GM19239 (cell line): Measurements from ENCODE around the gene FKBP10.
A peak's percentile ranks its signal among the peaks of the same experiment; 100 is the strongest.
"Not testable (repeated sequence)": the region's sequence is repeated elsewhere in the genome, so short reads cannot be mapped to it uniquely, and the experiment has no call there.

ENCODE experiments used
- DNase-seq: peaks from one replicate; pipeline ENCODE4 v3.0.0; 2011; ENCODE audit warnings: low spot score; ENCODE audit not compliant: insufficient read length
- FAIRE-seq: peaks from 2 replicates; lab custom pipeline; 2011; peaks lifted over from hg19 to GRCh38; lab: Jason Lieb, UNC

The FKBP10 gene

DNA sequence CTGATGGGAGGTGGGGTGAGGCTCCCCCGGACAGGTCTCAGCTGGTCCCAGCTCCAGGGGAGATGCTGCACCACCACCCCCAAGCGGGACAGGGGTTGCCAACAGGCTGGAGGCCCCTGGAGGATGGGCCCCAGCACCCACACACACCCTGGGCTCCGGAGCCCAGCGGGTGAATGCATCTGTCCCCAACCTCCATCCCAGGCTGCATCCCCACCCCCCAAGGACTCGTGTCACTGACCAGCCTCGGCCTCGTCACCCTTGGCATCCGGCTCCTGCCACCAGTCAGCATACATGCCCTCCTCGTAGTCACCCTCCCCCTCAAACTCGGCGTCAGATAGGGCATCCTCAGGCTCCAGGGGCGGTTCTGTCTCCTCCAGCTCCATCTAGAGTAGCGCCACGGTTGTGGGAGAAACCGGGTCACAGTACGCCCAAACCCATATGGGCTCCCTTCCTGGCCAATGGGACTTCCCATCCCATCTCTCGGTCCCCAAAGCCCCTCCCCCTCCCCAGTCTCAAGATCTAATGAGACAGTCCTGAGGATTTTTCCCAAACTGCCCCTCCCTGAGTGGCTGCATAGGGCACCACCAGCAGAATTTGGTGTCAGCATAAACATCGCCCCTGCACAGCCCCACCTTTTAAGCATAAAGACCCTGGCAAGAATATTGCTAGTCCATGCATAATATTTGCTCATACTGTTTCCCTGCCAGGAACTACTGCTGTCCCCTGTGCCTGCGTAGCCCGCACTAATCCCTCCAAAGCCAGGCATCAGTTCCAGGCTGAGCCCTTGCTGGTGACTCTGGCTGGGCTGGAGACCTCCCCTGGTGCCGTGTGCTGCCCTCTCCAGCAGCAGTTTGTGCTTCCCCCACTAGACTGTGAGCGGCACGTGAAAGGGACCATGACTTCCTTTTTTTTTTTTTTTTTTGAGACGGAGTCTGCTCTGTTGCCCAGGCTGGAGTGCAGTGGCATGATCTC, 9.5 kb upstream of the FKBP10 start:
- no peak for FAIRE-seq
- DNase-seq = no peak

- FAIRE-seq (no peak), DNase-seq (no peak)
Observed at GRCh38 chr17:41806685-41807445, 5.9 kb upstream of the FKBP10 start.

GRCh38 chr17:41810659-41811548, 1.9 kb upstream of the FKBP10 start:
- no peak for FAIRE-seq
- DNase-seq = no peak

DNA sequence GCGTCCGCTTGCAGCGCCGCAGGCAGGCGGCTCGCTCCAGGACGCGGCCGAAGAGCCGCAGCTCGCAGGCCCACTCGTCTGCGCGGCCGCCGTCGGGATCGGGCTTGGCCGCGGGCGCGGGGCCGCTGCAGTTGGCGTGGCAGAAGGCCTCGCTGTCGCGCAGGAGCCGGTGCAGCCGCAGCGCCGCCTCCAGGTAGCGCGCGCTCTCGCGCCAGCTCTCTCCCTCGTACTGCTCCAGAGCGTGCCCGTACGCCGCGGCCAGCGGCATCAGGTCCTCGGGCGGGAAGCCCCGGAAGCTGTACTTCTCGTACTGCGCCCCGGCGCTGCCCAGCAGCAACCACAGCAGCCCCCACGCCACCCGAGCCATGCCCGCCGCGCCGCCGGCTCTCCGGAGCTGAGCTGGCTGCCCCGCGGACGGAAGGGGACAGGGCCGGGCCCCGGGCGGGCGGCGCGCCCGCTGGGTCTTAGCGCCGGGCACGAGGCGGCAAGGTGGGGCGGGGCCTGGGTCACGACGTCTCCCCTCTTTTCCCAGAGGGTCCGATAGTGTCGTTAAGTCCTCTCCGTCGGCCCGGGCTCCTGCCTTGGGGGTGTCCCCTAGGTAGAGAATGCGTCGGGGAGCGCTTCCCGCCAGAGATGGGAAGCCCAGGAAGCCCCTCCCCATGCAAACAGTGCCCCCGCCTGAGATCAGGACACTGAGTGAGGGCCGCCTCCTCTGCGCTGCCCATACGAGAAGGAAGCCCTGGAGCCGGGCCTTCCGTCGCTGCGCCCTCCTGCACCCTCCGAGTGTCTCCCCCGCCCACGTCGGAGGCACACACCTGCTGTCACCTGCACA, 1.0 kb upstream of the FKBP10 start, which contains the start of gene P3H4:
TSS of gene P3H4 (minus strand) at position 401 of the 832 bp plus-strand sequence. CDS start at position 367, 34 bp downstream.
- peak; percentile 75 for DNase-seq
- FAIRE-seq = no peak

DNA sequence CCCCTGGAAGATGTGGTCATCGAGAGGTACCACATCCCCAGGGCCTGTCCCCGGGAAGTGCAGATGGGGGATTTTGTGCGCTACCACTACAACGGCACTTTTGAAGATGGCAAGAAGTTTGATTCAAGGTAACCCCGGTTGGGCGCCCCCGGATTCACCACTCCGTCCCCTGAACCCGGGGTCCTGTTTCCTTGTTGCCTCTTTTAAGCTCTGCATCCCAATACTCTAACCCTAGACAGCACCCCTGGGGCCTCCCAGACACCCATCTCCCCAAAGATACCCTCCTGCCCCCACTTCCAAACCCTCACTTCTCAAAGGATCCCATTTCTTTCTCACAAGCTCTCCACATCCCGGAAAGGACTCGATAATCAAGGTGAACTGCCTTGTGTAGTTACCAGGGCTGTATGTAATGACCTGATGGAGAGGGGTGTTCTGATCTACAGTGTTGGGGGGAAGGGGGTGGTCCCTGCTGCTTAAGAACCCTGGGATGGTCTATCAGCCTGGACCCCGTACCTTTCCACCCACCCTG, 412 bp downstream of the FKBP10 start:
- DNase-seq (no peak), FAIRE-seq (no peak)

- FAIRE-seq (no peak), DNase-seq (no peak)
Observed at GRCh38 chr17:41813699-41814124, 908 bp downstream of the FKBP10 start.

GRCh38 chr17:41814195-41814594, 1.4 kb downstream of the FKBP10 start:
- FAIRE-seq (no peak), DNase-seq (no peak)

GRCh38 chr17:41816637-41817320, 4.0 kb downstream of the FKBP10 start:
- DNase-seq (no peak), FAIRE-seq (no peak)

DNA sequence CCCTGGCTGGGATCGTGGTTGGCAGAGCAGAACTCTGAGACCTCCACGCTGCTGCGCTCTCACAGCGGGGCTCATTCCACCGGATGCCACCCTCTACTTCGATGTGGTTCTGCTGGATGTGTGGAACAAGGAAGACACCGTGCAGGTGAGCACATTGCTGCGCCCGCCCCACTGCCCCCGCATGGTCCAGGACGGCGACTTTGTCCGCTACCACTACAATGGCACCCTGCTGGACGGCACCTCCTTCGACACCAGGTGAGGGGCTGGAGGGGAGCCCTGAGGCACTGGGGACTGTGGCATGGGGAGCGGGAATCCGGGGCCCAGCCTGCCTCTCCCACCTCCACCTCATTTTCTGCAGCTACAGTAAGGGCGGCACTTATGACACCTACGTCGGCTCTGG, 5.2 kb downstream of the FKBP10 start:
- FAIRE-seq (no peak), DNase-seq (no peak)

DNA sequence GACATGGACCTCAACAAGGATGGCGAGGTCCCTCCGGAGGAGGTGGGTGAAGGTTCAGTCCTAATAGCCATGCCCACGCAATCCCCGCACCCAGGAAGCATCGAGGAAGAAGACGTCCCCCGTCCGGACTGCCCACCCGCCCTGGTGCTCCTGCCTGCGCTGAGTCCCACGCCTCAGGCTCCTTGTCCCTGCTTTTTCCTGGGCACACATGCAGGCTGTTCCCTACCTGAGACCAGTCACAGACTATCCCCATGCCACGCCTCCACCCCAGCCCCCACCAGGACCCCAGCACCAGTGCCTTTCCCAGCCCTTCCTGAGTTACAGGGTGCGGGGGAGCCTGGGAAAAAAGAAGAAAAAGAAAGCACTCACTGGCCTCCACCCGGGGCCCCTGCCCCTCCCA, 9.0 kb downstream of the FKBP10 start:
- FAIRE-seq = no peak
- DNase-seq = no peak

DNA sequence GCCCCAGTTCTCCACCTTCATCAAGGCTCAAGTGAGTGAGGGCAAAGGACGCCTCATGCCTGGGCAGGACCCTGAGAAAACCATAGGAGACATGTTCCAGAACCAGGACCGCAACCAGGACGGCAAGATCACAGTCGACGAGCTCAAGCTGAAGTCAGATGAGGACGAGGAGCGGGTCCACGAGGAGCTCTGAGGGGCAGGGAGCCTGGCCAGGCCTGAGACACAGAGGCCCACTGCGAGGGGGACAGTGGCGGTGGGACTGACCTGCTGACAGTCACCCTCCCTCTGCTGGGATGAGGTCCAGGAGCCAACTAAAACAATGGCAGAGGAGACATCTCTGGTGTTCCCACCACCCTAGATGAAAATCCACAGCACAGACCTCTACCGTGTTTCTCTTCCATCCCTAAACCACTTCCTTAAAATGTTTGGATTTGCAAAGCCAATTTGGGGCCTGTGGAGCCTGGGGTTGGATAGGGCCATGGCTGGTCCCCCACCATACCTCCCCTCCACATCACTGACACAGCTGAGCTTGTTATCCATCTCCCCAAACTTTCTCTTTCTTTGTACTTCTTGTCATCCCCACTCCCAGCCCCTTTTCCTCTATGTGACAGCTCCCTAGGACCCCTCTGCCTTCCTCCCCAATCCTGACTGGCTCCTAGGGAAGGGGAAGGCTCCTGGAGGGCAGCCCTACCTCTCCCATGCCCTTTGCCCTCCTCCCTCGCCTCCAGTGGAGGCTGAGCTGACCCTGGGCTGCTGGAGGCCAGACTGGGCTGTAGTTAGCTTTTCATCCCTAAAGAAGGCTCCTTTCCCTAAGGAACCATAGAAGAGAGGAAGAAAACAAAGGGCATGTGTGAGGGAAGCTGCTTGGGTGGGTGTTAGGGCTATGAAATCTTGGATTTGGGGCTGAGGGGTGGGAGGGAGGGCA, 9.7 kb downstream of the FKBP10 start:
- FAIRE-seq = no peak
- no peak for DNase-seq

GRCh38 chr17:41823141-41823524, 10.3 kb downstream of the FKBP10 start:
- FAIRE-seq (no peak), DNase-seq (no peak)

DNA sequence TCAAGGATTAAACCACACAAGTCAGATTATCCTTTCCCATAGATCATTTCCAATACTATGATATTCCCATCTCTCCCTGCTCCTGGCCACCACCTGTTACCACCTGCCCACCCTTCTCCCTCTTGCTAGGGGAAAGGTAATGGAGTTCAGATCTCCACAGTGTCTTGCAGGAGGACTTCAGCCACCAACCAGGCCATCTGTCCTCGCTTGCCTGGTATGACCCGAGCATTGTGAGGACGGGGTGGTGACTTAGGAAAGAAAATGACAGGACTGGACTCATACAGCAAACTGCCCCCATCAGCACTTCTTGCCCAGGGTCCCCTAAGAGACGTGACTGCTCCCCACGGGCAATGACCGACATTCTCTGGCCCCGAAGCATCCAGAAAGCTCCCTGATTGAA, 10.8 kb downstream of the FKBP10 start:
- FAIRE-seq = no peak
- DNase-seq = no peak

DNA sequence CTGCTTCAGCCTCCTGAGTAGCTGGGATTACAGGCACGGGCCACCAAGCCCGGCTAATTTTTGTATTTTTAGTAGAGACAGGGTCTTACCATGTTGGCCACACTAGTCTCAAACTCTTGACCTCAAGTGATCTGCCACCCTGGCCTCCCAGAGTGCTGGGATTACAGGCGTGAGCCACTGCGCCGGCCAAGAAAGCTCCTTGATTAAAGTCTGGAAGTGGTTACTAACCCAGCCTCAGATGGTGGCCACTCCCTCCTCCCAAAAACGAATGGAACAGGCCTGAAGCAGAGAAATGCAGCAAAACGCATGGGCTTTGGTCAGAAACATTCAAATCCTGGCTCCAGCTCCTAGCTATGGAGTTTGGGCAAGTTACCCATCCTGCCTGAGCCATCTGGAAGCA, 11.3 kb downstream of the FKBP10 start:
- no peak for DNase-seq
- no peak for FAIRE-seq

DNA sequence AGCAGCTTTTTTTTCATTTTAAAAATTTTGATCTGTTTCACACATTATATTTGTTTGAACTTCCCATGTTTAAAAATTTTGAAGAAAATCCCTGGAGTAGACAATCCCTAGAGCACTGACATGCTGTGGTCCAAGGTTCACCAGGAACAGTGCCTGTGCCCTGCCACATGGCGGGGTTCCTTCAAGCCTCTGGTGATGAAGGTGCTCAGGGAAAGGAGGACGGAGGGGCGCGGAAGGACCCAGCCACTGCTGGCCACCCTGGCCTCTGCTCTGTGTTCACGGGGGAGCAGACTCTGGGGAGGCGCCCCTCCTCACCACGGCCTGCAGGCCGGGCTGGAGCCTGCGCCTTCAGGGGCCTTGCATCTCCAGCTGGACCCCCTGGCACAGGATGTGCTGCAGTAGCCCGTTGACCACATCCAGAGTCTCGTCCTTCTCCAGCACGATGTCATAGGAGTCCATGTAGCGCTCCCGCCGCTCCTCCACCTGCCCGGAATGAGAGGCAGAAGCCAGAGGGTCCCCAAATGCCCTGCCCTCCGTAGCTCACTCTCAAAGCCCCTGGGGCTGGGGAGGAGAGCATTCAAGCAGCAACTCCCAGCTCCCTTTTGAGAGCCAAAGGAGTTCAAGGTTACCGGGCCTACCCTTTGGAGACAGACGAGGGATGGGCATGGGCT, 12.5 kb downstream of the FKBP10 start:
- no peak for DNase-seq
- FAIRE-seq = no peak

- not testable (repeated sequence) for DNase-seq, FAIRE-seq
Observed at GRCh38 chr17:41829961-41830360, 17.2 kb downstream of the FKBP10 start.

- DNase-seq = no peak
- no peak for FAIRE-seq
Observed at GRCh38 chr17:41835214-41835799, 22.5 kb downstream of the FKBP10 start.
